ENCODE data around the gene GRIN2B. TPM values are rescaled to one million over a fixed set of nuclear protein-coding genes. Genes with fewer than 3 reads are reported as not detected.

GRIN2B gene
- total RNA-seq, 3 donors from 2014 or later (not counting 1 experiment from before 2014, with no cell fraction given) = not detected

- H3K4me3 ChIP-seq (ENCODE audit: low read length) = no peak overlapping the region
- H3K27ac ChIP-seq (ENCODE audit: low read length) = no peak overlapping the region
- H3K9me3 Mint-ChIP-seq = peaks cover 0 to 10% of the 10 kb centered on the region in 2 donors
- no peaks in the 10 kb centered on the region for H3K27me3 ChIP-seq (ENCODE audit: control insufficient read depth, insufficient read depth, low read length)
- no peak for DNase-seq
- TF ChIP-seq CTCF (IDR thresholded peaks at IDR 0.05) = no peak
- no peak overlapping the region for H3K27ac Mint-ChIP-seq
- H3K4me3 Mint-ChIP-seq = no peak overlapping the region
- WGBS (ENCODE audit: insufficient coverage) = no CpG with 5 or more reads among the region's 1 CpG
- H3K36me3 Mint-ChIP-seq = no peaks in the 10 kb centered on the region
- ATAC-seq = no peak
- intact Hi-C loops (cut with micrococcal nuclease) = no loop called here
- no peaks in the 10 kb centered on the region for H3K27me3 Mint-ChIP-seq (ENCODE audit: low read depth in 2 of 2)
- H3K9me3 ChIP-seq (ENCODE audit: control insufficient read depth, insufficient read depth, low read length) = no peaks in the 10 kb centered on the region
- no peaks in the 10 kb centered on the region for H3K4me1 Mint-ChIP-seq
- H3K36me3 ChIP-seq (ENCODE audit: control insufficient read depth, insufficient read depth, low read length) = no peaks in the 10 kb centered on the region
- no peaks in the 10 kb centered on the region for H3K4me1 ChIP-seq (ENCODE audit: control insufficient read depth, insufficient read depth, low read length)
Observed at GRCh38 chr12:14010989-14011388, 29.6 kb upstream of the GRIN2B start.

- Mint-ChIP-seq H3K4me1 (no peaks in the 10 kb centered on the region), H3K27me3 (ENCODE audit: low read depth in 2 of 2) (peaks cover 0 to 3% of the 10 kb centered on the region in 2 donors), H3K27ac (no peak overlapping the region), H3K9me3 (peaks cover 2 to 18% of the 10 kb centered on the region in 2 donors), H3K36me3 (no peaks in the 10 kb centered on the region), H3K4me3 (no peak overlapping the region)
- intact Hi-C loops (cut with micrococcal nuclease) = no loop called here
- Histone ChIP-seq H3K4me1 (ENCODE audit: control insufficient read depth, insufficient read depth, low read length) (no peaks in the 10 kb centered on the region), H3K4me3 (ENCODE audit: low read length) (no peak overlapping the region), H3K9me3 (ENCODE audit: control insufficient read depth, insufficient read depth, low read length) (no peaks in the 10 kb centered on the region), H3K36me3 (ENCODE audit: control insufficient read depth, insufficient read depth, low read length) (no peaks in the 10 kb centered on the region), H3K27me3 (ENCODE audit: control insufficient read depth, insufficient read depth, low read length) (no peaks in the 10 kb centered on the region), H3K27ac (ENCODE audit: low read length) (no peak overlapping the region)
- TF ChIP-seq CTCF (IDR thresholded peaks at IDR 0.05) = no peak
- 0% methylated on average over 1 of the region's 2 CpGs for WGBS (ENCODE audit: insufficient coverage)
- ATAC-seq = no peak
- no peak for DNase-seq
Observed at GRCh38 chr12:14007639-14008038, 26.2 kb upstream of the GRIN2B start.

GRCh38 chr12:13992585-13992984 lies 11.2 kb upstream of the GRIN2B start:
- no peaks in the 10 kb centered on the region for H3K9me3 Mint-ChIP-seq
- H3K9me3 ChIP-seq (ENCODE audit: control insufficient read depth, insufficient read depth, low read length) = no peaks in the 10 kb centered on the region
- intact Hi-C loops (cut with micrococcal nuclease) = no loop called here
- no peaks in the 10 kb centered on the region for H3K4me1 Mint-ChIP-seq
- 86% methylated on average over 4 of the region's 4 CpGs for WGBS (ENCODE audit: insufficient coverage)
- DNase-seq (no peak), ATAC-seq (no peak)
- H3K36me3 Mint-ChIP-seq = no peaks in the 10 kb centered on the region
- H3K4me1 ChIP-seq (ENCODE audit: control insufficient read depth, insufficient read depth, low read length) = no peaks in the 10 kb centered on the region
- no peaks in the 10 kb centered on the region for H3K27me3 Mint-ChIP-seq (ENCODE audit: low read depth in 2 of 2)
- no peak for TF ChIP-seq CTCF (IDR thresholded peaks at IDR 0.05)
- H3K4me3 ChIP-seq (ENCODE audit: low read length) = no peak overlapping the region
- no peak overlapping the region for H3K27ac ChIP-seq (ENCODE audit: low read length)
- H3K27me3 ChIP-seq (ENCODE audit: control insufficient read depth, insufficient read depth, low read length) = no peaks in the 10 kb centered on the region
- no peaks in the 10 kb centered on the region for H3K36me3 ChIP-seq (ENCODE audit: control insufficient read depth, insufficient read depth, low read length)
- H3K27ac Mint-ChIP-seq = no peak overlapping the region
- H3K4me3 Mint-ChIP-seq = no peak overlapping the region

- Histone ChIP-seq H3K27me3 (ENCODE audit: control insufficient read depth, insufficient read depth, low read length) (no peaks in the 10 kb centered on the region), H3K27ac (ENCODE audit: low read length) (no peak overlapping the region), H3K36me3 (ENCODE audit: control insufficient read depth, insufficient read depth, low read length) (no peaks in the 10 kb centered on the region), H3K4me1 (ENCODE audit: control insufficient read depth, insufficient read depth, low read length) (no peaks in the 10 kb centered on the region), H3K4me3 (ENCODE audit: low read length) (no peak overlapping the region), H3K9me3 (ENCODE audit: control insufficient read depth, insufficient read depth, low read length) (no peaks in the 10 kb centered on the region)
- Mint-ChIP-seq H3K9me3 (no peaks in the 10 kb centered on the region), H3K4me3 (no peak overlapping the region), H3K27me3 (ENCODE audit: low read depth in 2 of 2) (no peaks in the 10 kb centered on the region), H3K4me1 (no peaks in the 10 kb centered on the region), H3K27ac (no peak overlapping the region), H3K36me3 (no peaks in the 10 kb centered on the region)
- intact Hi-C loops (cut with micrococcal nuclease) = no loop called here
- DNase-seq = no peak
- TF ChIP-seq CTCF (IDR thresholded peaks at IDR 0.05) = no peak
- no peak for ATAC-seq
Observed at GRCh38 chr12:13992106-13992505, 10.7 kb upstream of the GRIN2B start.

Data from natural killer cell (primary cell).